ENCODE measurements around the gene SNX33.
"Not testable (repeated sequence)": the region's sequence is repeated elsewhere in the genome, so short reads cannot be mapped to it uniquely, and the experiment has no call there.

Gene SNX33

GRCh38 chr15:75687486-75688277, 40.0 kb downstream of the SNX33 start:
- no peak overlapping the region for H3K4me3 ChIP-seq
- H3K9ac ChIP-seq = no peak overlapping the region
- no peaks in the 10 kb centered on the region for H3K36me3 ChIP-seq
- peaks cover 11 to 37% (median 30%) of the 10 kb centered on the region in 10 experiments for H3K4me1 ChIP-seq
- no peak overlapping the region for H3K4me2 ChIP-seq
- H4K20me1 ChIP-seq = peaks cover 0 to 16% (median 0%) of the 10 kb centered on the region in 11 experiments; a peak in 2 of 22 replicates
- H3K27me3 ChIP-seq = no peaks in the 10 kb centered on the region
- H3K9me3 ChIP-seq (replicated peaks in 1 of 11) = no peaks in the 10 kb centered on the region
- TF ChIP-seq Cebpa-rat (IDR thresholded peaks at IDR 0.05) = no peak
- no peak overlapping the region for H3K27ac ChIP-seq

- Histone ChIP-seq H4K20me1 (peaks cover 0 to 11% (median 0%) of the 10 kb centered on the region in 11 experiments; a peak in 1 of 22 replicates), H3K4me3 (no peak overlapping the region), H3K9me3 (replicated peaks in 1 of 11) (no peaks in the 10 kb centered on the region), H3K4me2 (no peak overlapping the region), H3K4me1 (peaks cover 16 to 42% (median 34%) of the 10 kb centered on the region in 10 experiments), H3K9ac (no peak overlapping the region), H3K27me3 (no peaks in the 10 kb centered on the region), H3K27ac (no peak overlapping the region), H3K36me3 (no peaks in the 10 kb centered on the region)
- TF ChIP-seq Cebpa-rat (IDR thresholded peaks at IDR 0.05) = no peak
Observed at GRCh38 chr15:75688278-75688557, 40.5 kb downstream of the SNX33 start.

- Histone ChIP-seq H3K36me3 (no peaks in the 10 kb centered on the region), H3K27me3 (no peaks in the 10 kb centered on the region), H4K20me1 (peaks cover 0 to 9% (median 0%) of the 10 kb centered on the region in 11 experiments; a peak in 2 of 22 replicates), H3K9ac (no peak overlapping the region), H3K4me1 (peaks cover 22 to 43% (median 36%) of the 10 kb centered on the region in 10 experiments), H3K4me3 (no peak overlapping the region), H3K4me2 (no peak overlapping the region), H3K27ac (no peak overlapping the region), H3K9me3 (replicated peaks in 1 of 11) (no peaks in the 10 kb centered on the region)
- TF ChIP-seq Cebpa-rat (IDR thresholded peaks at IDR 0.05) = no peak
Observed at GRCh38 chr15:75688831-75689230, 41.1 kb downstream of the SNX33 start.

GRCh38 chr15:75689429-75689828, 41.7 kb downstream of the SNX33 start:
- Histone ChIP-seq H3K4me1 (peaks cover 28 to 45% (median 42%) of the 10 kb centered on the region in 10 experiments), H4K20me1 (peaks cover 0 to 12% (median 0%) of the 10 kb centered on the region in 11 experiments; a peak in 5 of 22 replicates)
- H3K36me3 ChIP-seq; H3K9me3 ChIP-seq (replicated peaks in 1 of 11); H3K4me3 ChIP-seq; H3K9ac ChIP-seq; H3K4me2 ChIP-seq; H3K27ac ChIP-seq; H3K27me3 ChIP-seq: not testable (repeated sequence)

- not testable (repeated sequence) for H3K9me3 ChIP-seq (replicated peaks in 1 of 11); H3K4me3 ChIP-seq; H3K36me3 ChIP-seq; H3K27me3 ChIP-seq
- Histone ChIP-seq H3K4me2 (peak overlapping the region; percentile 40 to 100 (median 96)), H4K20me1 (peaks cover 0 to 17% (median 0%) of the 10 kb centered on the region in 11 experiments; a peak in 5 of 22 replicates), H3K9ac (peak overlapping the region in 3 of 11 experiments; percentile 1 to 24 (median 16); a peak in 1 of 22 replicates), H3K4me1 (peaks cover 57 to 71% (median 70%) of the 10 kb centered on the region in 10 experiments), H3K27ac (peak overlapping the region in 1 of 11 experiments; percentile 3; a peak in 1 of 22 replicates)
Observed at GRCh38 chr15:75692311-75692710, 44.6 kb downstream of the SNX33 start.

GRCh38 chr15:75693028-75693427, 45.3 kb downstream of the SNX33 start:
- H3K9me3 ChIP-seq (replicated peaks in 1 of 11); H3K36me3 ChIP-seq; H3K27me3 ChIP-seq: not testable (repeated sequence)
- Histone ChIP-seq H3K27ac (peak overlapping the region in 9 of 11 experiments; percentile 63 to 78 (median 69); a peak in 12 of 22 replicates), H3K4me3 (peak overlapping the region in 2 of 10 experiments; percentile 4 to 15; a peak in 4 of 20 replicates), H4K20me1 (peaks cover 0 to 17% (median 0%) of the 10 kb centered on the region in 11 experiments; a peak in 5 of 22 replicates), H3K9ac (peak overlapping the region in 6 of 11 experiments; percentile 43 to 69 (median 65); a peak in 7 of 22 replicates), H3K4me2 (peak overlapping the region; percentile 90 to 100 (median 96)), H3K4me1 (peaks cover 64 to 78% (median 77%) of the 10 kb centered on the region in 10 experiments)

- Histone ChIP-seq H3K36me3 (no peaks in the 10 kb centered on the region), H4K20me1 (peaks cover 0 to 15% (median 0%) of the 10 kb centered on the region in 11 experiments; a peak in 5 of 22 replicates), H3K4me1 (peaks cover 70 to 84% (median 84%) of the 10 kb centered on the region in 10 experiments), H3K27me3 (peaks cover 0 to 6% (median 0%) of the 10 kb centered on the region in 11 experiments; a peak in 1 of 22 replicates), H3K9ac (peak overlapping the region in 9 of 11 experiments; percentile 38 to 69 (median 61); a peak in 18 of 22 replicates), H3K9me3 (replicated peaks in 1 of 11) (no peaks in the 10 kb centered on the region), H3K4me3 (peak overlapping the region in 4 of 10 experiments; percentile 4 to 29 (median 18); a peak in 6 of 20 replicates), H3K27ac (peak overlapping the region in 10 of 11 experiments; percentile 2 to 78 (median 69); a peak in 18 of 22 replicates), H3K4me2 (peak overlapping the region; percentile 90 to 100 (median 96))
- no peak for TF ChIP-seq Cebpa-rat (IDR thresholded peaks at IDR 0.05)
Observed at GRCh38 chr15:75693501-75694240, 46.0 kb downstream of the SNX33 start.

GRCh38 chr15:75694241-75695182, 46.8 kb downstream of the SNX33 start:
- no peak for TF ChIP-seq Cebpa-rat (IDR thresholded peaks at IDR 0.05)
- peak overlapping the region; percentile 90 to 100 (median 96) for H3K4me2 ChIP-seq
- H3K9me3 ChIP-seq (replicated peaks in 1 of 11) = no peaks in the 10 kb centered on the region
- peak overlapping the region in 9 of 11 experiments; percentile 38 to 69 (median 61); a peak in 18 of 22 replicates for H3K9ac ChIP-seq
- no peaks in the 10 kb centered on the region for H3K36me3 ChIP-seq
- H3K4me1 ChIP-seq = peaks cover 78 to 93% (median 92%) of the 10 kb centered on the region in 10 experiments
- peak overlapping the region in 3 of 10 experiments; percentile 4 to 29 (median 20); a peak in 4 of 20 replicates for H3K4me3 ChIP-seq
- H3K27ac ChIP-seq = peak overlapping the region in 10 of 11 experiments; percentile 2 to 78 (median 69); a peak in 18 of 22 replicates
- H4K20me1 ChIP-seq = peaks cover 0 to 14% (median 0%) of the 10 kb centered on the region in 11 experiments; a peak in 7 of 22 replicates
- peaks cover 0 to 6% (median 0%) of the 10 kb centered on the region in 11 experiments; a peak in 1 of 22 replicates for H3K27me3 ChIP-seq

Measured in BLaER1 treated with 17β-estradiol and CSF1 and Interleukin-3, amounts not matched to agents 10 nM and 100 nM (cell line).